HG02852 (cell line): ENCODE results near the gene CUL3.

Source experiments
- ATAC-seq: cut with Tn5 transposase; IDR thresholded peaks from one replicate; pipeline ENCODE4 v1.9.1; 2021; ENCODE audit warnings: mild to moderate bottlenecking, moderate library complexity; ENCODE audit not compliant: unreplicated experiment

Gene CUL3

DNA sequence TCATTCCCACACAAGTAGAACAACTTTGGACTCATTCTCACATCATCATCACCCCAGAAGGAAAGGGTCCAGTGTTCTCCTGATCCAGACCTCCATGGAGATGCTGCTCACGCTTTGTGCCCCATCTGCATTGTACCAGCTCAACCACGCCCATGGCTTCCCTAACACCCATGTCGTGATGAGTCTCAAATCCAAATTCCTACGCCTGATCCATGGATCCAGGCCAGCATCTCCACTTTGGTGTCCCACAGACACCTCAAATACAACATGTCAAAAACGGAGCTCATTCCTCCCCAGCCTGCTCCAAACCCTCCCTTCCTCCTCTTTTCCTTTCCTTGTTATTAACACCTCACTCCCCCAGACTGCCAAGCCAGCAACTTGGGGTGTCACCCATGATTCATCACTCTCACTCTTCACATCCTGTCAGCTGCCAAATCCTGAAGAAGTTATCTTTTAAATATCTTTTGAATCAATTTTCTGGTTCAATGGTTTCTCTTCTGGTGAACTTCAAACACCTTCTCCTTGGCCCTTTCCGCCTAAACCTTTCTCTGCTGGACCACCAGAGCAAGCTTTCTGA, 153.1 kb downstream of the CUL3 start:
- no peak for ATAC-seq

DNA sequence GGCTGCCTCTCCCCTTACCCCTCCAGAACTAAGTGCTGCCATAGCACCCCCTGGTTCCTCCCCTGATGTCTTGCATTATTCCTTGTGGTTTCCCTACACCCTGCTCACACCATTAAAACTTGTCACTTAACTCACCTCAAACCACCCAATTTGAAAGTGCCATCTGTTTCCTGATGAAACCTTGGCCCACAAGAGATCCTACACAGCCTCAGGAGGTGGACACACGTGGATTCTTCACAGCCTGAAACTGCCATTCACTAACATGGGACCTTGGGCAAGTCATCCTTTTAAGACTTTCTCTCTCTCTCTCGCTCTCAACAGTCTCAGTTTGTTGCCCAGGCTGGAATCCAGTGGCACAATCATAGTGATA, 155.7 kb downstream of the CUL3 start:
- ATAC-seq = no peak

DNA sequence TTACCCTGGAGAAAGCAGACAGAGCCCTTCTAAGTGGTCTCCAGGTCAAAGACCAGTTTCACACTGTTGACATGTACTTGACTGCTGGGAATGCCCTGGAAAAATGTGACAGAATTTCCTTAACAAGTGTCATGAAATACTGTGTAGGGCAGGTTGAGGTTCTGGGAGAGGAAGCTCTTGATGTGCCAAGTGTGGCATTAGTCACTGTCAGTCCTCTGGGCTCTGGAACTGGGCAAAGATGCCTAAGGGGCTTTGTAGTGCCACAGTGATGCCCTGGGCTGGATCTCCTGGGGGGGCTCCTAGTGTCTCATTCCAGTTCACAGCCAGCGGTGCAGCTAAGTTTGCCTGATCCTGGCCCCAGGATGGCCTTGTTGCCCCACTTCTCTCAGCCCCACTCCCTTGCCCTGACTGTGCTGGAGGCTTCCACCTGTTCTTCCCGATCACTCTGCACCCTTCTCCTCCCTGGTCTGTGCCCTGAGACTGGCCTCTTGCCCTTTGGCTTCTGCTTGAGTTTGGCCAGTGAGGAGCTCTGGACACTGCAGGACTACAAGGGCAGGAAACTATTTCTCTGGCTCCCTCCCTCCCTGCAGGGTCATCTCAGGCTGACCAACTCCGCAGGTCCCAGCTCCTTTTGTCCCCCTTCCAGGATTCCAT, 156.2 kb downstream of the CUL3 start:
- ATAC-seq = no peak

DNA sequence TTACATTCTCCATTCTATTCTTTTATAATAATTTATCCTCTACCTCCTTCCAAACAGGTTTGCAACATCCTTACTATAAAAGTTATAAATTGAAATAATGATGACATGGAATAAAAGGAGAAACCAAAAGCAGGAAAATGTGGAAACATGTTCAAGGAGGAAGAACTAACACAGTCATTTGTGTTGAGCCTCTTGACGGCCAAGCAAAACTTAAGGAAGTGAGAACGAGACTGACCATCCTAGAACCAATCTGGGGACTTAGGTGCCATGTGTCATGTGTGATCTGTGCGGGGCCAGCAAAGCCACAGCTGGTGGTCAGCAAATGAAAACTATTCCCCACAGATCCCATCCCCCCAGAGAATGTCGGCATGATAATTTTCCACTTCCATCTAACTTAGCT, 157.7 kb downstream of the CUL3 start:
- ATAC-seq = no peak

DNA sequence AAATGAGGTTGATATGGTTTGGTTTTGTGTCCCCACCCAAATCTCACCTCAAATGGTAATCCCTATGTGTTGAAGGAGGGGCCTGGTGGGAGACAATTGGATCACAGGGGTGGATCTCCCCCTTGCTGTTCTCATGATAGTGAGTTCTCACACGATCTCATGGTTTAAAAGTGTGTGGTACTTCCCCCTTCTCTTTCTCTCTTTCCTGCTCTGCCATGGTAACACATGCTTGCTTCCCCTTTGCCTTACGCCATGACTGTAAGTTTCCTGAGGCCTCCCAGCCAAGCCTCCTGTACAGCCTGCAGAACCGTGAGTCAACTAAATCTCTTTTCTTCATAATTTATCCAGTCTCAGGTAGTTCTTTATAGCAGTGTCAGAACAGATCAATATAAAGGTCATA, 158.5 kb downstream of the CUL3 start:
- no peak for ATAC-seq

DNA sequence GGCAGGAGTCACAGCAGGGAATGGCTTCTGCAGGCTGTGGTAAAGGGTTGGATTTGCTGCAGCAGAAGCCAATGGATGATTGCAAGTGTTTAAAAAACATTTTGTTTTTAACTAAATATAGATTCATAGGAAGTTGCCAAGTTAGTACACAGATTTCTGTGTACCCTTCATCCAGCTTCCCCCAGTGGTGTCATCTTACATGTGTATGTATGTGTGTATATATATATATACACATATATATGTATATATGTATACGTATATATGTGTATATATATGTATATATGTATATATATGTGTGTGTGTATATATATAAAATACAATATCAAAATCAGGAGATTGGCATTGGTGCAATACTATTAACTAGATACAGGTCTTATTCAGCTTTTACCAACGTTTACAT, 164.1 kb downstream of the CUL3 start:
- ATAC-seq = no peak
